ENCODE data around the gene B4GALNT3. TPM values are rescaled to one million over a fixed set of nuclear protein-coding genes. Genes with fewer than 3 reads are reported as not detected.

Gene B4GALNT3
- total and polyA plus RNA-seq, 2 of the 13 experiments (the other 11 are each of a cell fraction or from before 2014, with no cell fraction given): 3.2 to 4.4 TPM

DNA sequence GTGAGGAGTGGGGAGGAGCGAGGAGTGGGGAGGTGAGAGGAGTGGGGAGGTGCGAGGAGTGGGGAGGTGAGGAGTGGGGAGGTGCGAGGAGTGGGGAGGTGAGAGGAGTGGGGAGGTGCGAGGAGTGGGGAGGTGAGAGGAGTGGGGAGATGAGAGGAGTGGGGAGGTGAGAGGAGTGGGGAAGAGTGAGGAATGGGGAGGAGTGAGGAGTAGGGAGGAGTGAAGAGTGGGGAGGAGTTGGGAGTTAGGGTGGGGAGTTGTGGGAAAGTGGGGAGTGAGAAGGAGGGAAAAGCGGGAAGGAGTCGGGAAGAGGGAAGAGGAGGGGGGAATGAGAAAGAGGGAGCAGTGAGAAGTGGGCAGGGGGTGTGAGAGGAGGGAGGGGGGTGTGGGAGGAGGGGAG, 86.1 kb downstream of the B4GALNT3 start:
- no peaks in the 10 kb centered on the region for H3K79me2 ChIP-seq (ENCODE audit: insufficient read depth, low read length)
- H3K9ac ChIP-seq (ENCODE audit: insufficient read depth, low read depth, low read length): no peak overlapping the region
- ChIA-PET CTCF (ENCODE audit: low intra/inter-chr PET ratio, low total read pairs) (interaction anchor here (1.0 to 4.6 kb wide), 2 partner anchors 91 to 99 kb away, joined by 3 to 227 read pairs; partner anchors contain the start of gene B4GALNT3), POLR2A (no interaction called here)
- no peak for FAIRE-seq
- no peak overlapping the region for H3K4me2 ChIP-seq (ENCODE audit: low read depth, low read length)
- no peaks in the 10 kb centered on the region for H4K20me1 ChIP-seq (ENCODE audit: insufficient read depth, low read length)
- H3K27me3 ChIP-seq (ENCODE audit: control insufficient read depth in 1 of 2, insufficient read depth in 2 of 2, low read length in 2 of 2): no peaks in the 10 kb centered on the region
- no peak for DNase-seq (ENCODE audit: low spot score)
- in situ Hi-C loops (cut with HindIII; ENCODE audit: extremely low pct_ligation_motif_present, low pct_unique_long_range_greater_than_20kb): no loop called here
- H2AFZ ChIP-seq (ENCODE audit: low read length): no peak overlapping the region
- ATAC-seq: no peak
- WGBS (ENCODE audit: low lambda C conversion rate): 84% methylated on average over 6 of the region's 6 CpGs
- intact Hi-C loops (cut with micrococcal nuclease; ENCODE audit: unreplicated experiment): loop anchor here (5.0 kb wide), 1 partner anchor 94 kb away; no protein-coding TSS in a partner anchor
- H3K4me1 ChIP-seq (ENCODE audit: insufficient read depth, low read length): no peaks in the 10 kb centered on the region
- no TSS peak for BruUV-seq (replicated peaks)
- no peak overlapping the region for H3K27ac ChIP-seq (ENCODE audit: extremely low read length, insufficient read depth, low read length)
- no peaks in the 10 kb centered on the region for H3K36me3 ChIP-seq (replicated peaks in 1 of 2; ENCODE audit: control insufficient read depth in 1 of 2, insufficient read depth in 2 of 2, low read length in 2 of 2)
- no peaks in the 10 kb centered on the region for H3K9me3 ChIP-seq (ENCODE audit: low read length)
- H3K4me3 ChIP-seq (replicated peaks in 1 of 3; ENCODE audit: insufficient read depth in 1 of 3, low read depth in 2 of 3, low read length in 3 of 3): no peak overlapping the region
- TF ChIP-seq PCBP1 (IDR thresholded peaks at IDR 0.05; ENCODE audit: borderline replicate concordance, low read depth, low read length): 0 out of 2 replicates have a peak, but pooled peaks have one; percentile 56
- TF ChIP-seq HNRNPK (IDR thresholded peaks at IDR 0.05; ENCODE audit: low read depth, low read length, poor library complexity, severe bottlenecking): peak; percentile 16
- TF ChIP-seq POLR2AphosphoS5 (IDR thresholded peaks at IDR 0.05; ENCODE audit: low read depth, low read length): no peak

DNA sequence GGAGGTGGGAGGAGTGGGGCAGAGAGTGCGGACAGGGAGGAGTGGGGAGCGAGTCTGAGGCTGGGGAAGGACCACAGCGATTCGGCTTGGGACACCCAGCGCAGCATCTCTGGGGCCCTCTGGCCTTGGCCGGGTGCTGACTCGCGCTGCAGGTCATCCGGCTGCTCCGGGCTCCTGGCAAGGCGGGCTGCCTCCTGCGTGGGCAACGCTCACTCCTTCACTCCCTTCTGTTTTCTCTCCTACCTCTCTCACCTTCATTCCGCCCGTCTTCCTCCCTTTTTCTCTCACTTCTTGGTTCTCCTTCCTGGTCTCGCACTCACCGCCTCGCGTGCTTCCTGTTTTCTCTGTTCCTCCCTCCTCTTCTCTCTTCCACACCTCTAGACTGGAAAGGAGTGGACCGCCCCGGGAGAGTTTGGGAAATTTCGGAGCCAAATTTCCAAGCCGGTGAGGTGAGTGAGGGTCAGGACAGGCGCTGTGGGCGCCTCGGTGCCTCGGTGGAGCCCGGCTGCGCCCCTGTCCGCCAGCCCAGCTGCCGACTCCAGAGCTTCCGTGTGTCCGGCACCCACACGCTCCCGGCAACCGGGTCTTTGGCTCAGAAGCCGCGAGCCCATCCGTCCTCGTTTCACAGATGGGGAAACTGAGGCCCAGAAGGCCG, 86.7 kb downstream of the B4GALNT3 start:
- 81% methylated on average over 41 of the region's 41 CpGs for WGBS (ENCODE audit: low lambda C conversion rate)
- intact Hi-C loops (cut with micrococcal nuclease; ENCODE audit: unreplicated experiment) (loop anchor here (5.0 kb wide), 1 partner anchor 94 kb away; no protein-coding TSS in a partner anchor), in situ Hi-C loops (cut with HindIII; ENCODE audit: extremely low pct_ligation_motif_present, low pct_unique_long_range_greater_than_20kb) (no loop called here)
- no peaks in the 10 kb centered on the region for H3K9me3 ChIP-seq (ENCODE audit: low read length)
- H3K9ac ChIP-seq (ENCODE audit: insufficient read depth, low read depth, low read length): no peak overlapping the region
- FAIRE-seq (no peak), DNase-seq (ENCODE audit: low spot score) (no peak), ATAC-seq (peak; percentile 42)
- ChIA-PET POLR2A (no interaction called here), CTCF (ENCODE audit: low intra/inter-chr PET ratio, low total read pairs) (interaction anchor here (0.8 to 4.6 kb wide), 3 partner anchors 17 to 104 kb away, joined by 3 to 227 read pairs (median 9); partner anchors contain the start of gene B4GALNT3)
- H4K20me1 ChIP-seq (ENCODE audit: insufficient read depth, low read length): no peaks in the 10 kb centered on the region
- H2AFZ ChIP-seq (ENCODE audit: low read length): no peak overlapping the region
- H3K27ac ChIP-seq (ENCODE audit: extremely low read length, insufficient read depth, low read length): no peak overlapping the region
- H3K27me3 ChIP-seq (ENCODE audit: control insufficient read depth in 1 of 2, insufficient read depth in 2 of 2, low read length in 2 of 2): no peaks in the 10 kb centered on the region
- no peaks in the 10 kb centered on the region for H3K79me2 ChIP-seq (ENCODE audit: insufficient read depth, low read length)
- H3K4me3 ChIP-seq (replicated peaks in 1 of 3; ENCODE audit: insufficient read depth in 1 of 3, low read depth in 2 of 3, low read length in 3 of 3): no peak overlapping the region
- H3K4me2 ChIP-seq (ENCODE audit: low read depth, low read length): 0 out of 2 replicates have a peak overlapping the region, but pooled peaks have one; percentile 10
- no TSS peak for BruUV-seq (replicated peaks)
- H3K4me1 ChIP-seq (ENCODE audit: insufficient read depth, low read length): no peaks in the 10 kb centered on the region
- H3K36me3 ChIP-seq (replicated peaks in 1 of 2; ENCODE audit: control insufficient read depth in 1 of 2, insufficient read depth in 2 of 2, low read length in 2 of 2): no peaks in the 10 kb centered on the region
- TF ChIP-seq ATAD3A (CRISPR knock-in tag; IDR thresholded peaks at IDR 0.05) (no peak), ZNF160 (CRISPR knock-in tag; IDR thresholded peaks at IDR 0.05) (no peak), ZNF282 (IDR thresholded peaks at IDR 0.05; ENCODE audit: partially characterized antibody) (no peak), ZSCAN25 (CRISPR knock-in tag; IDR thresholded peaks at IDR 0.05) (no peak), ZNF225 (CRISPR knock-in tag; IDR thresholded peaks at IDR 0.05) (peak; percentile 59; the same call in 1 of the 2 replicates), RFX1 (IDR thresholded peaks at IDR 0.05) (no peak), HNRNPK (IDR thresholded peaks at IDR 0.05; ENCODE audit: low read depth, low read length, poor library complexity, severe bottlenecking) (peak; percentile 68), ZNF558 (CRISPR knock-in tag; IDR thresholded peaks at IDR 0.05; ENCODE audit: borderline replicate concordance) (no peak), ARNT (IDR thresholded peaks at IDR 0.05) (no peak), ZNF563 (CRISPR knock-in tag; IDR thresholded peaks at IDR 0.05) (no peak), ZNF510 (CRISPR knock-in tag; IDR thresholded peaks at IDR 0.05; ENCODE audit: low read depth) (no peak), MTF2 (CRISPR knock-in tag; IDR thresholded peaks at IDR 0.05; ENCODE audit: borderline replicate concordance) (no peak), ZNF883 (CRISPR knock-in tag; IDR thresholded peaks at IDR 0.05; ENCODE audit: not compliant biosample characterization) (no peak), RAD51 (IDR thresholded peaks at IDR 0.05; ENCODE audit: borderline replicate concordance) (no peak), TBL1XR1 (IDR thresholded peaks at IDR 0.05; ENCODE audit: borderline replicate concordance, low read length, partially characterized antibody) (no peak)
- TF ChIP-seq, protein P1, sequence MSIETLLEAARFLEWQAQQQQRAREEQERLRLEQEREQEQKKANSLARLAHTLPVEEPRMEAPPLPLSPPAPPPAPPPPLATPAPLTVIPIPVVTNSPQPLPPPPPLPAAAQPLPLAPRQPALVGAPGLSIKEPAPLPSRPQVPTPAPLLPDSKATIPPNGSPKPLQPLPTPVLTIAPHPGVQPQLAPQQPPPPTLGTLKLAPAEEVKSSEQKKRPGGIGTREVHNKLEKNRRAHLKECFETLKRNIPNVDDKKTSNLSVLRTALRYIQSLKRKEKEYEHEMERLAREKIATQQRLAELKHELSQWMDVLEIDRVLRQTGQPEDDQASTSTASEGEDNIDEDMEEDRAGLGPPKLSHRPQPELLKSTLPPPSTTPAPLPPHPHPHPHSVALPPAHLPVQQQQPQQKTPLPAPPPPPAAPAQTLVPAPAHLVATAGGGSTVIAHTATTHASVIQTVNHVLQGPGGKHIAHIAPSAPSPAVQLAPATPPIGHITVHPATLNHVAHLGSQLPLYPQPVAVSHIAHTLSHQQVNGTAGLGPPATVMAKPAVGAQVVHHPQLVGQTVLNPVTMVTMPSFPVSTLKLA (IDR thresholded peaks at IDR 0.05): no peak
